Liver (tissue), 9 donors: ENCODE results near the gene RFX7. TPM values are rescaled to one million over a fixed set of nuclear protein-coding genes. Genes with fewer than 3 reads are reported as not detected.

Experiments
- DNase-seq: peaks from one replicate; pipeline ENCODE4 v3.0.0-alpha.2; 2017; ENCODE audit warnings: low spot score
- H3K27ac ChIP-seq, 2 donors: one replicate each; pipeline ENCODE4 v1.7.0; 2013; ENCODE audit warnings: inconsistent platforms in 2 of 2, low read length in 2 of 2, control low read depth in 1 of 2, low read depth in 1 of 2, mild to moderate bottlenecking in 1 of 2
- H3K27me3 ChIP-seq, 4 donors: one replicate each; pipeline versions ENCODE4 v1.6.1 to v1.7.0; 2013; ENCODE audit warnings: low read length in 3 of 4, inconsistent platforms in 1 of 4, mild to moderate bottlenecking in 1 of 4, moderate library complexity in 1 of 4; ENCODE audit not compliant: control insufficient read depth in 4 of 4, insufficient read depth in 4 of 4
- H3K36me3 ChIP-seq, 4 donors: one replicate each; pipeline versions ENCODE4 v1.6.1 to v1.7.0; 2013; ENCODE audit warnings: low read length in 3 of 4, mild to moderate bottlenecking in 3 of 4, low read depth in 1 of 4, moderate library complexity in 1 of 4; ENCODE audit not compliant: control insufficient read depth in 4 of 4, insufficient read depth in 3 of 4
- H3K4me1 ChIP-seq, 4 donors: one replicate each; pipeline versions ENCODE4 v1.6.1 to v1.7.0; 2013; ENCODE audit warnings: low read length in 3 of 4, mild to moderate bottlenecking in 3 of 4, moderate library complexity in 1 of 4; ENCODE audit not compliant: control insufficient read depth in 4 of 4, insufficient read depth in 4 of 4
- H3K4me3 ChIP-seq, 3 donors: one replicate each; pipeline versions ENCODE4 v1.6.1 to v1.7.0; 2013; ENCODE audit warnings: low read length in 3 of 3, control low read depth in 1 of 3, low read depth in 1 of 3, mild to moderate bottlenecking in 1 of 3
- H3K9ac ChIP-seq, 2 donors: one replicate each; pipeline ENCODE4 v1.7.0; 2013; ENCODE audit warnings: low read length in 2 of 2, mild to moderate bottlenecking in 2 of 2, moderate library complexity in 2 of 2, control low read depth in 1 of 2, low read depth in 1 of 2
- H3K9me3 ChIP-seq, 4 donors: one replicate each; pipeline versions ENCODE4 v1.6.1 to v1.7.0; 2013; ENCODE audit warnings: low read length in 3 of 4; ENCODE audit not compliant: control insufficient read depth in 4 of 4
- ATF3 ChIP-seq: IDR thresholded peaks from 2 replicates; pipeline ENCODE4 v1.6.1; 2016; ENCODE audit warnings: antibody characterized with exemption
- CTCF ChIP-seq: fragments of 150-350 bp; IDR thresholded peaks from 2 replicates; pipeline ENCODE4 v1.5.1; 2017; ENCODE audit warnings: improper control_type of control experiment, low read depth, low read length; ENCODE audit not compliant: missing input control
- EGR1 ChIP-seq, 2 donors: IDR thresholded peaks; 2 replicates each; pipeline ENCODE4 v1.6.1; 2016 to 2018; ENCODE audit warnings: antibody characterized with exemption in 2 of 2, low read depth in 2 of 2
- FOXA1 ChIP-seq: IDR thresholded peaks from 2 replicates; pipeline ENCODE4 v1.6.1; 2016; ENCODE audit warnings: antibody characterized with exemption
- FOXA2 ChIP-seq: IDR thresholded peaks from 2 replicates; pipeline ENCODE4 v1.6.1; 2016; ENCODE audit warnings: antibody characterized with exemption
- GABPA ChIP-seq, 2 donors: IDR thresholded peaks in 1 of 2; conservative IDR thresholded peaks in 1 of 2; 2 replicates each; pipeline ENCODE4 v1.6.1; 2016; ENCODE audit warnings: antibody characterized with exemption in 2 of 2, mild to moderate bottlenecking in 1 of 2, moderate library complexity in 1 of 2
- HNF4A ChIP-seq, 2 donors: conservative IDR thresholded peaks; 2 replicates each; pipeline ENCODE4 v1.6.1; 2016; ENCODE audit warnings: antibody characterized with exemption in 2 of 2, mild to moderate bottlenecking in 2 of 2
- HNF4G ChIP-seq: IDR thresholded peaks from 2 replicates; pipeline ENCODE4 v1.6.1; 2016; ENCODE audit warnings: antibody characterized with exemption
- JUND ChIP-seq, 2 donors: IDR thresholded peaks; 2 replicates each; pipeline ENCODE4 v1.6.1; 2016; ENCODE audit warnings: antibody characterized with exemption in 2 of 2
- MAX ChIP-seq: IDR thresholded peaks from 2 replicates; pipeline ENCODE4 v1.6.1; 2016; ENCODE audit warnings: antibody characterized with exemption
- NR2F2 ChIP-seq: IDR thresholded peaks from 2 replicates; pipeline ENCODE4 v1.6.1; 2016; ENCODE audit warnings: antibody characterized with exemption
- RAD21 ChIP-seq, 2 donors: IDR thresholded peaks; 2 replicates each; pipeline ENCODE4 v1.6.1; 2016; ENCODE audit warnings: antibody characterized with exemption in 2 of 2, mild to moderate bottlenecking in 2 of 2
- REST ChIP-seq: IDR thresholded peaks from 2 replicates; pipeline ENCODE4 v1.6.1; 2016; ENCODE audit warnings: antibody characterized with exemption, mild to moderate bottlenecking
- RXRA ChIP-seq, 2 donors: IDR thresholded peaks; 2 replicates each; pipeline ENCODE4 v1.6.1; 2017 to 2018; ENCODE audit warnings: antibody characterized with exemption in 2 of 2, mild to moderate bottlenecking in 1 of 2
- SP1 ChIP-seq: IDR thresholded peaks from 2 replicates; pipeline ENCODE4 v1.6.1; 2018; ENCODE audit warnings: antibody characterized with exemption, mild to moderate bottlenecking
- TAF1 ChIP-seq: conservative IDR thresholded peaks from 2 replicates; pipeline ENCODE4 v1.6.1; 2016; ENCODE audit warnings: antibody characterized with exemption, mild to moderate bottlenecking
- YY1 ChIP-seq: IDR thresholded peaks from 2 replicates; pipeline ENCODE4 v1.6.1; 2016; ENCODE audit warnings: antibody characterized with exemption, mild to moderate bottlenecking
- ZBTB33 ChIP-seq: IDR thresholded peaks from 2 replicates; pipeline ENCODE4 v1.6.1; 2016; ENCODE audit warnings: antibody characterized with exemption
- WGBS: extraction: QIAGEN DNeasy Blood & Tissue Kit; methylation state at CpG from one replicate; pipeline ENCODE4 v1.1.7; 2013; 5-methylcytosine and 5-hydroxymethylcytosine counted together
- polyA plus RNA-seq, 2 donors: library from polyadenylated mRNA; stranded (reverse) in 1 of 2; unstranded in 1 of 2; fragments of 200-250 nt in 1 of 2; fragments of >200 nt in 1 of 2; fragmentation: Nextera tagmentation in 1 of 2; extraction: Ambion mirVana in 1 of 2; gene quantifications; one replicate each; pipeline versions ENCODE4 v1.2.1 to v1.2.3, GENCODE V29; 2013 to 2015
- total RNA-seq, 2 donors: library from RNA; depleted of rRNA; stranded (reverse); fragments of >200 nt; gene quantifications; one replicate each; pipeline ENCODE4 v1.2.3, GENCODE V29; 2014
- donor health status: healthy.
- donor health status: healthy.
- donor health status: healthy.
- donor health status: healthy.
- donor health status: healthy.

The RFX7 gene
- total and polyA plus RNA-seq, 4 donors: 1.3 to 4.2 (median 1.9) TPM

- Histone ChIP-seq H3K27ac (no peak overlapping the region), H3K27me3 (no peaks in the 10 kb centered on the region), H3K9ac (no peak overlapping the region), H3K4me1 (peaks cover 5 to 28% (median 20%) of the 10 kb centered on the region in 4 donors), H3K4me3 (no peak overlapping the region), H3K9me3 (no peaks in the 10 kb centered on the region), H3K36me3 (no peaks in the 10 kb centered on the region)
- DNase-seq: no peak
- TF ChIP-seq NR2F2: no peak
- TF ChIP-seq REST: no peak
- no peak for TF ChIP-seq RXRA (IDR thresholded peaks at IDR 0.05)
- TF ChIP-seq EGR1 (IDR thresholded peaks at IDR 0.05; ENCODE audit: low read depth in 2 of 2): no peak
- TF ChIP-seq JUND (IDR thresholded peaks at IDR 0.05): no peak
- no peak for TF ChIP-seq YY1
- TF ChIP-seq TAF1: no peak
- TF ChIP-seq RAD21 (IDR thresholded peaks at IDR 0.05): no peak
- no peak for TF ChIP-seq ATF3
- no peak for TF ChIP-seq MAX
- no peak for TF ChIP-seq SP1
- no peak for TF ChIP-seq FOXA1
- TF ChIP-seq FOXA2: no peak
- TF ChIP-seq GABPA (IDR thresholded peaks at IDR 0.05 in 1 of 2, conservative IDR thresholded peaks at IDR 0.05 in 1 of 2): no peak
- no peak for TF ChIP-seq ZBTB33
- no peak for TF ChIP-seq CTCF
- TF ChIP-seq HNF4G: no peak
- no peak for TF ChIP-seq HNF4A (conservative IDR thresholded peaks at IDR 0.05)
- WGBS: 94% methylated on average over 2 of the region's 2 CpGs
These were observed 3.6 kb upstream of the RFX7 start for GRCh38 chr15:56247266-56247665.
